HFF-Myc (cell line): ENCODE results near the gene HRK.
A peak's percentile ranks its signal among the peaks of the same experiment; 100 is the strongest.

ENCODE experiments used
- DNase-seq: peaks from one replicate; pipeline ENCODE4 v3.0.0-alpha.2; 2011; ENCODE audit warnings: low read depth; ENCODE audit errors: extremely low read depth
- H3K4me3 ChIP-seq: replicated peaks from 2 replicates; pipeline ENCODE4 v1.5.1; 2011; ENCODE audit warnings: low read depth, mild to moderate bottlenecking, control low read depth, low read length
- TF ChIP-seq, protein P1 (sequence below): IDR thresholded peaks from 2 replicates; pipeline ENCODE4 v1.5.1; 2012; ENCODE audit warnings: mild to moderate bottlenecking, low read depth, low read length, control low read depth; ENCODE audit errors: missing control alignments

The HRK gene

DNA sequence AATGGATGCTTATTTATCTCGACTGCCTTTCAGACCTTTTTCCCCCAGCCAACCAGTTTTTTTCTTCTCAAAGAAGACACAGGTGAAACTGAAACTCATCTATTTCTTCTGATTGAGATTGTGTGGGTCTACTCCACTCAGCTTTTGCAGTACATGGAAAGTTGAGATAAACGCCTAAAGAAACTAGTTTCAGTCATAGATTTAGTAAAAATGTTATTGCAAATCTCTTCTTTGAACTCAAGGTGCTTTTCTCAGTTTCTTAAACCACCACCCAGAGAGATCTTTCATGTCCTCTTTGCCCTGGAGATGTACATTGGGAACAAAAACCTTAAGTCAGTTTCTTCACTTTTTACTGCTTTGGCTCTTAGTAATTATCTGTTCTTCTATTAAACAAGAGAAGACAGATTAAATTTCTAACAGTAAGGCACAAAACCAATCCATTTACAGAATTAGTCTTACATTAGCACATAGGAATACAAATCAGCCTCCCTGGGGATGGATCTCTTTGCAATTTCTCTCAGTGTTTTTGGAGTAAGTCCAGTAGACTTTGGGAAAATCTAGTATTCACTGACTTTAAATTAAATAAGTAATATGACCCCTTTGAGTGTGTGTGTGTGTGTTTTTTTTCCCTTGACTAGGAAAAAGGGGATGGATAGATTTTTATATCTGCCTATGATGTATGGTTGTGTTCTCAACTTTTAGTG lies 41.1 kb upstream of the HRK start:
- no peak for DNase-seq
- no peak overlapping the region for H3K4me3 ChIP-seq
- TF ChIP-seq, protein P1, sequence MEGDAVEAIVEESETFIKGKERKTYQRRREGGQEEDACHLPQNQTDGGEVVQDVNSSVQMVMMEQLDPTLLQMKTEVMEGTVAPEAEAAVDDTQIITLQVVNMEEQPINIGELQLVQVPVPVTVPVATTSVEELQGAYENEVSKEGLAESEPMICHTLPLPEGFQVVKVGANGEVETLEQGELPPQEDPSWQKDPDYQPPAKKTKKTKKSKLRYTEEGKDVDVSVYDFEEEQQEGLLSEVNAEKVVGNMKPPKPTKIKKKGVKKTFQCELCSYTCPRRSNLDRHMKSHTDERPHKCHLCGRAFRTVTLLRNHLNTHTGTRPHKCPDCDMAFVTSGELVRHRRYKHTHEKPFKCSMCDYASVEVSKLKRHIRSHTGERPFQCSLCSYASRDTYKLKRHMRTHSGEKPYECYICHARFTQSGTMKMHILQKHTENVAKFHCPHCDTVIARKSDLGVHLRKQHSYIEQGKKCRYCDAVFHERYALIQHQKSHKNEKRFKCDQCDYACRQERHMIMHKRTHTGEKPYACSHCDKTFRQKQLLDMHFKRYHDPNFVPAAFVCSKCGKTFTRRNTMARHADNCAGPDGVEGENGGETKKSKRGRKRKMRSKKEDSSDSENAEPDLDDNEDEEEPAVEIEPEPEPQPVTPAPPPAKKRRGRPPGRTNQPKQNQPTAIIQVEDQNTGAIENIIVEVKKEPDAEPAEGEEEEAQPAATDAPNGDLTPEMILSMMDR = no peak

- TF ChIP-seq, protein P1 = no peak
- no peak for DNase-seq
- H3K4me3 ChIP-seq = no peak overlapping the region
Measured at GRCh38 chr12:116920939-116921338, 39.7 kb upstream of the HRK start.

- no peak overlapping the region for H3K4me3 ChIP-seq
- TF ChIP-seq, protein P1 = no peak
- no peak for DNase-seq
Measured at GRCh38 chr12:116919706-116920485, 38.7 kb upstream of the HRK start.

DNA sequence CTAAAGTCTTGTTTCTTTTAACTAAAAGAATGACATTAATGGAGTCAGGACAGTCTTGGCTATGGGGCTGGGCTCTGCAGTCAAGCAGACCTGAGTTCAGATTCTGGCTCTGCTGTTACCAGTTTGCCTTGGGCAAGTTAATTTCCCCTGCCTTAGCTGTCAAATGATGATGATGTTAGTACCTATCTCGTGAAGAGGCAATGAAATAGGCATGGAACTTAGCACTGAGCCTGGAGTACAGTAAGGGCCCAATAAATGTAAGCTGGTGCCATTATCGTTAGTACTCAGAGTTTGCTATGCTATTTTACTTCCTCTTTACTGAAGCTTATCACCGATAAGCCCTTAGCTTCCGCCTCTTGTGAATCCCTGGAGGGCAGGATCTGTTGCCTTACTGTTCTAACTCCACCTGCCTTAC lies 38.0 kb upstream of the HRK start:
- no peak overlapping the region for H3K4me3 ChIP-seq
- no peak for DNase-seq
- TF ChIP-seq, protein P1 = no peak

DNA sequence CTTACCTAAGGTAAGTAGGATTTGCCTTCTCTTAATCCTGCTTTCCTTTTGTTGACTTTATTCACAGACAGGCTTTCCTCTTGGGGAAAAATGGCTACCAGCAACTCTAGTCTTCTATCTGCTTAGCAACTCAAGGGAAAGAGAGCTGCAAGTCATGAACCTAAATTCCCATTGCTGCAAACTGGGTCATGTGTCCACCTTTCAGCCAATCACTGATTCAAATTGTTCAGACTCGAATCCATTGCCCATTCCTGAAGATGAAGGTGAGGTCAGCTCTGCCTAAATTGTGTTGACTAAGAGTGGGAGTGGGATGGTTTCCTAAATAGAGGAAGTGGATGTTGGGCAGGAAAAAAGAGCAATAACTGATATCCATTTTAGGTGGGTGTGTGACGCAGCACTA lies 37.2 kb upstream of the HRK start:
- H3K4me3 ChIP-seq = no peak overlapping the region
- TF ChIP-seq, protein P1 = no peak
- no peak for DNase-seq

- no peak overlapping the region for H3K4me3 ChIP-seq
- TF ChIP-seq, protein P1 = peak; percentile 27
- DNase-seq = peak; percentile 60
Measured at GRCh38 chr12:116916714-116917114, 35.5 kb upstream of the HRK start.

DNA sequence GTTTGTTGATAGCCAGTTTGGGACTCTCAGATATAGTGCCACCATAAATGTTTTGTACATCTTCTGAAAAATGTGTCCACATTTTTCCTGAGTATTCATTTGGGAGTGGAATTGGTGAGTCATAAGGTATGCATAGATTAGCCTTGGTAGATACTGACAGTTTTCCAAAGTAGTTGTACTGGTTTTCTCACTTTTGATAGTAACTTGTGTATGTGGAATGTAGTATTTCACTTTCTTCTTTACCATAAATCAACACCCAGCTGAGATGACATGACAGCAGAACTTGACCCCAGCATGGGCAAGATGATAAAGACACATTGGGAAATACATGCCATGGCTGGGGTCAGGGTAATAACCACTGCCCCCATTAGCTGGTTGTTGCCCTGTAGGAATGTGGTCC lies 34.9 kb upstream of the HRK start:
- TF ChIP-seq, protein P1 = no peak
- no peak overlapping the region for H3K4me3 ChIP-seq
- no peak for DNase-seq
